Activated CD8-positive, alpha-beta memory T cell treated with anti-CD3 and anti-CD28 coated beads for 24 hours (primary cell): Measurements from ENCODE around the gene OLR1.
"Not testable (repeated sequence)": the region's sequence is repeated elsewhere in the genome, so short reads cannot be mapped to it uniquely, and the experiment has no call there.

Experiments
- DNase-seq: peaks from one replicate; pipeline ENCODE4 v3.0.0-alpha.2; 2020

The OLR1 gene

DNA sequence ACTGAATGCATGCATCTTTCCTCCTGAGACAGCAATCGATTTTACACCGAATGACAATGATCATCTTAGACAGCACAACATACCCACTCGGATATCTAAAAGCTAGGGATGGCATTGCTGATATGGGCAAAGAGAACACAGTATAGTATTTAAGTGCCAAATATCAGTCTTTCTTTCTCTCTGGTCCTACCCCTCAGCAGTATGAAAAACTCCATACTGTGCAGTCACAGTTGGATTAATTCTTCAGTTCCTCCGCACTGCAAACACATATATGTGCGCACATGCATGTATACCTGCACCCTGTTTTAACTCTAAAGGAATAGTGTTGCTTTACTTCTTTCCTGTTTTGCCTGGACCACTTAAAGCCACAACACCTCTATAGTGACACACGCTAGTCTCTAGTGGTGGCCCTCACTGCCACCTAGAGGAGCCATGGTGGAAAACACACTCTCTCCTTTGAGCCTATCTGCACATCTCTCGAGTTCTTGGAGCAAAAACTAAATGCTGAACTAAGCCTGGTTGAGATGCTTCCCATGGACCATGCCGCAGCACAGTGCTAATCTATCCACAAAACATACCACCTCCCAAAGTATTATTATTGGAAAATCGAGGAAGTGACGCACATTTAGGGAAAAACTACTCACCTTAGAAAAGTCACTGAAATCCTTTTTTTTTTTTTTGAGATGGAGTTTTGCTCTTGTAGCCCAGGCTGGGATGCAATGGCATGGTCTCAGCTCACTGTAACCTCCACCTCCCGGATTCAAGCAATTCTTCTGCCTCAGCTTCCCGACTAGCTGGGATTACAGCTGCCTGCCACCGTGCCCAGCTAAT lies 18.8 kb upstream of the OLR1 start:
- DNase-seq, result peak; percentile 71

DNA sequence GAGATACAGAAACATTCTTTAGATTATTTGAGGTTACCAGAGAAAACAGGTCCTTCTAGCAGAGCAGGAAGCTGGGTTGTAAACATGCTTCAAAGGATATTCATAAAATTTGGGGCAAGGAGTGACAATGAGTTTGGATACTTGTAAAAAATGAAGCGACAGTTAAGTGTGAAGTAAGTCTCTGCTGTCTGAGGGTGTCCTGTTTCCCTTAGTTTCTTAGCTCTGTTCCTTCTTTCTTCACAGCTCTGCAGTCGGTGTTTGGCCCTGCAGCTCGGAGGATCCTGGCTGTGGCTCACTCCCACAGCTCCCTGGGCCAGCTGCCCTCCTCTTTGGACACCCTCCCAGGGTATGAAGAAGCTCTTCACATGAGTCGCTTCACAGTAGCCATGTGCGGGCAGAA lies 17.7 kb upstream of the OLR1 start:
- DNase-seq, result no peak

DNA sequence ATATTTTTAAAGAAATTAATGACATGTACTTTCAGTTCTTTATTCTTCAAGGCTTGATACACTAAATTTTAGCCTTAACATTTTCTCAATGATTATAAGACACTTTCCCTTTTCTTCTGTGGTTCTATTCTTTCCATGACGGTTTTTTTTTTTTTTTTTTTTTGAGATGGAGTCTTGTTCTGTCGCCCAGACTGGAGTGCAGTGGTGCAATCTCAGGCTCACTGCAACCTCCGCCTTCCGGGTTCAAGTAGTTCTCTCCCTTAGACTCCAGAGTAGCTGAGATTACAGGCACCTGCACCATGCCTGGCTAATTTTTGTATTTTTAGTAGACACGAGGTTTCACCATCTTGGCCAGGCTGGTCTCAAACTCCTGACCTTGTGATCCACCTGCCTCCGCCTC lies 15.0 kb upstream of the OLR1 start:
- DNase-seq, result not testable (repeated sequence)

DNA sequence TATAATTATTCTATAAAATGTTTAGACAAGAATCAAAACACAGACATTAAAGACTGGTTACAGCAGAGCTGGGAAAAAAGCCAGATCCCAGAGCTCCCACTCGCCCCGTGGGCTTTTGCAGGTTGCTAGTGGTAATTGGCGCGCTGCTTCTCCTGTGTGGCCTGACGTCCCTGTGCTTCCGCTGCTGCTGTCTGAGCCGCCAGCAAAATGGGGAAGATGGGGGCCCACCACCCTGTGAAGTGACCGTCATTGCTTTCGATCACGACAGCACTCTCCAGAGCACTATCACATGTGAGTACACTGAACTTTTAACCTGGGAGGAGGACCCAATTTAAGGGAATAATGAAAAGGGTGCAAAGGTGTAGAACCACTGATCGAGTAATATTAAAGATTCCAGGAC lies 14.4 kb upstream of the OLR1 start:
- no peak for DNase-seq

DNA sequence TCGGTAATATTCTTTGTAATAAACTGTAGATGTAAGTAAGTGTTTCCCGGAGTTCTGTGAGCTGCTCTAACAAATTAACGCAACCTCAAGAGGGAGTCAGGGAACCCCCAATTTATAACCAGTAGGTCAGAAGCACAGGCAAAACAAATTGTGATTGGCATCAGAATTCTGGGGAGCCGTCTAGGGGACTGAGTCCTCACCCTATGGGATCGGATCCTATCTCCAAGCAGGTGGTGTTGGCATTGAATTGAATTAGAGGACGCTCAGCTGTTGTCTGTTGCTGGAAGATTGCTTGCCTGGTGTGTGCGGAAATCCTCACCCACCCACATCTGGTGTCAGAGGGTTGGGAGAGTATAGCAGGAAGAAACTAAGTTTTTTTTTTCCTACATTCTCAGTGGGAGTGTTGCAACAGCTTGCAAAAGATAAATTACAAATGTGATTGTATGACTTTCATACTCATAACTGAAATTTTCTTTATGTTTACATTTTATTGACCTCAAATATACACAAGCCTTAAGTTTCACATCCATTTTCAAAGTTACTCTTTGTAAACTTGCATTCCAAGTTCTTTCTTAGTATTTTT lies 12.4 kb upstream of the OLR1 start:
- no peak for DNase-seq

DNA sequence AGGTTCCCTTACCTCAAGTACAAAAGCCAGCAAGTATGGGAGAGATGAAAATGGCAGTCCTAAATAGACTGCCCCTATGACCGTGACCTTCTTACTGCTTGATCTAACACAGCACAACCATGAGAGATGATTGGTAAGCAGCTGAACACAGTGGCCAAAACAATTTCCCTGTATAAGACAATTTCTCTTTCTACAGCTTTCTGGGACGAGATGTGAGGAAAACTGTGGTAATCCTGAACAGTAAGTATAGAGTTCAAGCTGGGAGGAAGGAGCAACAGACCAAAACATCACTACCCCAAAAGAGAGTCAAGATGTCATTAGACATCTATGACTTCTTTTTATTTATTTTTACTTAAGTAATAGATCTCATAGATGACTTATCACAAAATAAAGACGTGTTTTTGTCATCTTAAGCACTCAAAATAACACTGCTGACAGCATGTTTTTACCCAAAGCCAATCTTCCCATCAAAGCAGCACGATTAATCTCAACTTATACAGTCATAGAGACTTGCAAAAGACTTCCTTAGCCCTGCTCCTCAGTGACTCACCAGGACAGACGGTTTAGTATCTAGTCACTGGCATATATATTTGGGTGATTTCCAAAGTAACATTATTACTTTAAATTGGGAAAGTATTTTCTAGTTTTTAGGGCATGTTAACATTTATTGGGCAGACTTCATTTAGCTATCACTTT lies 10.6 kb upstream of the OLR1 start:
- DNase-seq, result no peak

DNA sequence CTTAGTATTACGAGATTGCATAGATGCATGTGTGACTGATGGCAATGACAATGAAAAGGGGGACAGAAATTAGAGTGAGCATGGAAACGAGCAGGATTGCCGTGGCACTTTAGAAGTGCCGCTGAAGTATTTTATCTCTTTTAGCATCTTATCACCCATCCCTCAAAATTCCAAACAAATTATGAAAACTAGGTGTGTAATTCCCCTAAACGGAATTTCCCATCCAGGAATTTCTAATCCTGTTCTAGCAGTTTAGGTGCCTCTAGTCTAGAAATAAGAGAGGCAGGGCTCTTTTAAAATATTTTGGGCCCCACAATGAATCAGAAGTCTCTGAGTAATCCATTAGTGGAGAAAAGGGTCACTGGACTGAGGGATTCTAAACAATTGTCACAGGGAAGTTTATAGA lies 7.8 kb upstream of the OLR1 start:
- DNase-seq, result no peak

DNA sequence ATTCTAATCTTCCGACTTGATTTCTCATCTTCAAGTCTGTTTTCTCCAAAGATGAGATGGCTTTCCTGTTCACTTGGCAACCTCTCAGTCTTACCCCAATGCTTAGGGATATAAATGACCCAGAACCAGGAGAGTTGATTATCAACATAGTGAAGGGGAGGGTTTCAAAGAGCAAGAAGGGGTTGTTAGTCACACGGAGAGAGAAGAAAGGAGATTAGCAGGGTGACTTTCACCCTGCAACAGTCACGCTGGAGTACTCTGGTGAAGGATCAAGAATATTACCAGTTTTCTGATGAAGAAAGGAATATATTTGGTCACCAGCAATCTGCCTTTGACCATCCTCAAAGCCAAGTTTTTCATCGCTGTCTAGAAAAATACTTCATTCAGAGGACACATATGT lies 6.9 kb upstream of the OLR1 start, which contains the start of gene TMEM52B:
Gene TMEM52B, plus strand, starts transcription at position 212 of the 400 bp plus-strand sequence. CDS start 543 bp downstream, outside the sequence.
- no peak for DNase-seq

DNA sequence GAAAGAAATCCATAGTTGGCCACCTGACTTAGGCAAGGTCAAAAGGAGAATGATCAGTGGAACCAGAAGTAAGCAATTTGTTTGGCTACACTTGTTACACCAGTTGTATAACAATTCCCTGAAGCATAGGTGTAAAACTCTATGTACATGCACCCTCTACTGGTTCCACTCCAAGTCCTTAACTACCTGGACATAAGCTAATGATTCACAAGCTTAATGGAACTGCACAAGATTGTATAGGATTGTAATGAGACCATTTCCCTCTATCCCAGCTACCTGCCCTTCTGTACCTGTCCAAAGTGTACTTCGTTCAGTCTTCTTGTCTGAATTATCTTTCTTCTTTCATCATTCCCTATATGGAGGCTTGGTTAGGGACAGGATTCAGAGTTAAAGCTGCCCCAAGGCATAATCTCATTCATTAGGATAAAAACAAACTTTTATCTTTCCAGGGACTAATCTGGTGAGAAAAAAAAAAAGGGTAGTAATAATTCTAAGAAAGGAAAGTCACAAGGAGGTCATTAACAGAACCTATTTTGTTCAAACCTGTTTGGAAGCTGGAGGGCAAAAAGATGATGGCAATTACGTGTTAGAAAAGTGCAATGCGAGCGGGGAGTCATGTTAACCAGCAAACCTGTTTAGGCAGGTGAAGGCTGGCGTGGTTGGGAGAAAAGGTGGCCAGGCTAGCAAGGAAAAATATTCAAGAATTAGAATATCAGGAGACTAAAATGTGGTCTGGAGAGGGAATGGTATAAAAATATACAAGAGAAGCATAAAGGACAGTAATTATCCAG lies 4.1 kb upstream of the OLR1 start:
- DNase-seq, result no peak

DNA sequence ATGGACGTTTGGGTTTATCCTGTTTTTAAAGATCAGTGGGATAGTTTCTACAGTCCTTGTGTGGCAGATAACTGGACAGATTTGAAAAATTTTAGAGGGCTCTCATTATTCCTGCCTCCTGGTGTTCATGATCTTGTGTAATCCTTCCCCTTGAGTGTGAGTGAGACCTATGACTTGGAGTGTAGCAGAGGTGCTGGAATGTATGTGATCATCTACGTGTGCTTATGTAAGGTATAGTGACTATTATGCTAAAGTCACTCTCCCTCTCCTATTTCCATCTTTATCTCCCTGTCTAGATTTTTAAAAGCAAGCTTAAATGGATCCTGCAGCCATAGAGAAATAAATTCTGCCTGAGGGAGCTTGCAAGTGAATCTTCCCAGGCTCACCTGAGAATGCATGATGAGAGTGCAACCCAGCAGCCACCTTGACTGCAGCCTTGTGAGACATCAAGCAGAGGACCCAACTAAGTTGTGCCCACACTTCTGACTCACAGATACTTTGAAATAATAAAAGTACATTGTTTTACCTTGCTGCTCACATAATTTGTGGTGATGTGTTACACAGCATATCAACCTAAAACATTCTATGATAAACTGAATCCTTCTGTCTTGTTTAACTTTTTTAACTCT lies 3.2 kb upstream of the OLR1 start:
- no peak for DNase-seq

DNA sequence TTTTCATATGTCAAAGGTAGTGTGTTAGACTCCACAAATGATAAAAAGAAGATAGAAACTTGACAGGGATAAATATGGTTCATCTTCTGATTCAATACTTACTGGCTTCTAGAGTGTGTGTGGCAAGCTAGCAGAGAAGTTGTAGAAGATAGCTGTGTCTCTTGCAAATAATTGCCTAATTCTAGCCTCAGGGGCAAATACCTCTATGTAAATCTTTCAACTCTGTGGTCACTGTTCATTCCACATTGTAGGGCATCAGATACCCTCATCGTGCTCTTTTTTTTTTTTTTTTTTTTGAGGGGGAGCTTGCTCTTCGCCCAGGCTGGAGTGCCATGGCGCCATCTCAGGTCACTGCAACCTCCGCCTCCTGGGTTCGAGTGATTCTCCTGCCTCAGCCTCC lies 1.7 kb downstream of the OLR1 start:
- DNase-seq, result no peak

DNA sequence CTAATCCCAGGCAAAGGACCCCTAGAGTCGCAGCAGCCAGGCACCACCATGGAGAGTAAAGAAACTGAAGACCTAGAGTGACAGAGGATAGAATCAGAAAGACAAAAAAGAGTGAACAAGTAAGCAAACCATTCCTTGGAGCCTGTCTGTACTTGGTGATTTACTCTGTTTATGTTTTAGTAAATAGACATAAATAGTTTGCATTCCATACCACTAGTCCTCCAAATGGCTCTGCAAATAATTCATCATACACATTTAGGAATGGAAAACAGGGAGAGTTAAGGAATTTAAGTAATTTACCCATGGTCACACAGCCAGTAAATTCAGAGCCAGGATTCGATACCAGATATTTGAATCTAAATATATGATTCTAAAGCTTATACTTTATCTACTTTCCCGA lies 2.8 kb downstream of the OLR1 start:
- no peak for DNase-seq

DNA sequence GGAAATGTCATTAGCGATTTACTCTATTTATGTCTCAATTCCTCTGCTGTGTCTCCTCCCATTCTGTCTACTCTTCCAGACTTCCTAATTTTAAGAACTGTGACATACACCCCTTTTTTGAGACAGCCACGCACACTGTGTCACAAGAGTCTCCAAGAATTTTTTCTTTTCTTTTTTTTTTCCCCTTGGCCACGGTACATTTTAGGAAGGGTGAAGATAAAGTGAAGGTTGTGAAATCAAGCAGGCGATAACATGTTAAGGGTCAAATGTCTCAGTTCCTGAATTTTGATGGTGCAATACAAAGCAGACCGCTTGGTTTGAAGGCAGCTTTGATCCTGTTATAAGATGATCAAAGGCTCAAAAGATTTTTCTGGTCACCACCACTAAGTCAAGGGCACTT lies 4.3 kb downstream of the OLR1 start:
- DNase-seq, result no peak

DNA sequence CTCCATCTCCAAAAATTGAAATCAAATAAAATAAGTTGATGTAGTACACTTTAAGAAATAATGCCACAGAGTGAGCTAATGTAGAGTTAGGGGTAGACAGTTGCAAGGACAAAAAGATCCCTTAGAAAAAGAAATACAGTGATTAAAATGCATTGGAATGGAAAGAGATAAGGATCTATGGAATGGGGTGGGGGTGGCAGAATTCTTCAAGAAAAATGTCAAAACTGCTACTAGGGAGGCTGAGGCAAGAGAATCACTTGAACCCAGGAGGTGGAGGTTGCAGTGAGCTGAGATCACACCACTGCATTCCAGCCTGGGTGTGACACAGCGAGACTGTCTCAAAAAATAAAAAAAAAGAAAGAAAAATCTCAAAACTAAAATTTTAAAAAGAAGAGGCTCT lies 6.5 kb downstream of the OLR1 start:
- DNase-seq, result no peak

DNA sequence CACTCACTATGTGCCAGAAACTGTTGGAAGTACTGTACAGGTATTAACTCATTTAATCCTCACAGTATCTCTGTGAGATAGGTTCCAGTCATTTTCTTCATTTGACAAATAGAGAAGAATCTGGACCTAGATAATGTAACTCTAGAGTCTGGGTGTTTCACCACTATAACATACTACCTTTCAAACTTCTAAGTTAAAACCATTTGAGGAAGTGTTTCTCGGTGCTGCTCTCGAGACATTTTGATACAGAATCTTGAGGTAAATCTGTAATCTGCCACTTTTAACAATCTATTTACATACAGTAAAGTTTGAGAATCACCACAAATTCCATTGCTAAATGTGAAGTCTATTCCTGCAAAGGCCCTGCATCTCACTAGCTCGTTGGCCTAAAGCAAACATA lies 8.8 kb downstream of the OLR1 start:
- DNase-seq, result no peak

DNA sequence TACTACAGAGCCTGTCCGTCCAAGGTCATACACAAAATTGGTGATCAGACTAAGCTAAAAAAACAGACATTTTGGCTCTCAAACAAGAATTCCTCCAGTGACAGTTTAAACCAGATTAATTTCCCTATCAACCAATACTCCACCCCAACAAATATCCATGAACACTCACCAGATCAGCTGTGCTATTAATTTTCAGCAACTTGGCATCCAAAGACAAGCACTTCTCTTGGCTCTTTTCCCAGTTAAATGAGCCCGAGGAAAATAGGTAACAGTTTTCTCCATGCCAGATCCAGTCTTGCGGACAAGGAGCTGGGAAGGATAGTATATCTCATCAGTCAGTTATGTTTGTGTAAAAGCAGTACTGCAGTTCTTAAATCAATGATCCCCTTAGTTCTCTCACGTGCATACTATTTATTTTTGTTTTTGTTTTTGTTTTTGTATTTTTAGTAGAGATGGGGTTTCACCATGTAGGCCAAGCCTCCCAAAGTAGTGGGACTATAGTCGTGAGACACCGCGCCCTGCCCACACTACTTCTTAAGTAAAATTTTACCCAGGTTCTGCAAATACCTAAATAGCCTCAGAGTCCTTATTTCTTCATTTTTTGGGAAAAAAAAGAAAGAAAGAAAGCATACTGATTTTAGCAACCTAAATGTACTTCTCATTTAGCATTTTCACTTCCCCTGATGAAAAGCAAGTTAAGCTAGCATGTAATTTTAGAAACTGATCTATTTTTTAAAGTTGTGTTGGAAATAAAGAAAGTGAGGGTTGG lies 11.1 kb downstream of the OLR1 start:
- DNase-seq, result no peak

DNA sequence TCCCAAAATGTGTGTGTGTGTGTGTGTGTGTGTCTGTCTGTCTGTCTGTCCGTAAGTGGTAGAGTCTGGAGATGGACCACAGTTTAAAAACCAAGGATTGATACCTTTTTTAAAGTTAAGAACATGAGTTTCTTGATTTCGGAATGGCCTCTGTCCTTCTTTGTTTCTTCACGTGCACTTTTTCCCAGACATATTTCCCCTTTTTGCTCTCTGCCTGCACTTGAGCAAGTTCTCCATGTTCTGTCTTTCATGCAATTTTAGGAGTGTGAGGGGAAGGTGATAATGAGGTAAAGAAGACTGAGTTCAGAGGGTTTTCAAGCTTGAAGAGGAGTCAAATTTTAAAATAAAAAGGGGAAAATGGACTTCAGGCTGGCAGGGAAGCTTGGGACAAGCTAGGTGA lies 12.7 kb downstream of the OLR1 start:
- DNase-seq, result no peak

DNA sequence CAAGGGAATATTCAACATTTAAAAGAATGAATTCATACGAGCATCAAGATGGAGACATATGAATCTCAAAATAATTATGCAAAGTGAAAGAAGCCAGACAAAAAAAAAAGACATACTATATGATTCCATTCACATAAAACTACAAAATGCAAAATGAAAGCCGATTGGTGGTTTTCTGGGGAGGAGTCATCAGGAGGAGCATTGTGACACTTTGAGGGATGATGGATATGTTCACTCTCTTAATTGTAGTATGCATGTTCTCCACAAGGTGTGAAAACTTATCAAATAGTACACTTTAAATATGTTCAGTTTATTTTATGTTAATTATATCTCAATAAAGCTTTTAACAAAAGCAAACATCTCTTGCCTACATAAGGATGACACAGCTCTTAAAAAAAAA lies 13.5 kb downstream of the OLR1 start:
- DNase-seq, result no peak

DNA sequence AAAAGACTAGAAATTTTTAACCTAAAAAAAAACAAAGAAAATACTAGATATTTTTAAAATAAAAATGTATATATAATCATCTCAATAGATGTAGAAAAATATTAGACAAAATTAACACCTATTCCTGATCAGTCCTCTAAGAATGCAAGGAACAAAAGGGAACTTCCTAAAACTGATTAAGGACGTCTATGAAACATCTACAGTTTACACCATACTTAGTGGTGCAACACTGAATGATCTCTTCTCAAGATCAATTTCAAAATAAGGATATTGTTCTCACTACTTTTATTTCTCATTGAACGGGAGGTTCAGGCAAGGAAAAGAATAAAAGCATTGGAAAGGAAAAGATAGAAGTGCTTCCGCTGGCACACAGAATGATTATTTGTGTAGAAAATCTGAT lies 16.0 kb downstream of the OLR1 start:
- no peak for DNase-seq

DNA sequence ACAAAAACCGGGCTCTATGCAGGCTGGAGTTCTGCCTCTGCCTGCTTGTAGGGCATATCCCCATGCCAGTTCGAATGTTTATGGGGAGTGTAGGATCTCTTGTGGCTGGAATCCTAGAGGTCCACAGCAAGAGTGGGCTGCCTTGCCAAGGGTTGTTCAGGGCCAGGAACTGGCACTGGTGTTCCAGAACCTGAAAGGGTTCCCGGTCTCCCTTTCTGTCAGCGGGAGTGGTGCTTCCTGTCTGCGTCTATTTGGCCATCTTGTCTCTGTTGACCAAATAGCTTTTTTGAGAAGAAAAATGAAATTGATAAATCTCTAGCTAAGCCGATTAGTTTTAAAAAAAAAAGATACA lies 17.8 kb downstream of the OLR1 start:
- DNase-seq, result no peak

DNA sequence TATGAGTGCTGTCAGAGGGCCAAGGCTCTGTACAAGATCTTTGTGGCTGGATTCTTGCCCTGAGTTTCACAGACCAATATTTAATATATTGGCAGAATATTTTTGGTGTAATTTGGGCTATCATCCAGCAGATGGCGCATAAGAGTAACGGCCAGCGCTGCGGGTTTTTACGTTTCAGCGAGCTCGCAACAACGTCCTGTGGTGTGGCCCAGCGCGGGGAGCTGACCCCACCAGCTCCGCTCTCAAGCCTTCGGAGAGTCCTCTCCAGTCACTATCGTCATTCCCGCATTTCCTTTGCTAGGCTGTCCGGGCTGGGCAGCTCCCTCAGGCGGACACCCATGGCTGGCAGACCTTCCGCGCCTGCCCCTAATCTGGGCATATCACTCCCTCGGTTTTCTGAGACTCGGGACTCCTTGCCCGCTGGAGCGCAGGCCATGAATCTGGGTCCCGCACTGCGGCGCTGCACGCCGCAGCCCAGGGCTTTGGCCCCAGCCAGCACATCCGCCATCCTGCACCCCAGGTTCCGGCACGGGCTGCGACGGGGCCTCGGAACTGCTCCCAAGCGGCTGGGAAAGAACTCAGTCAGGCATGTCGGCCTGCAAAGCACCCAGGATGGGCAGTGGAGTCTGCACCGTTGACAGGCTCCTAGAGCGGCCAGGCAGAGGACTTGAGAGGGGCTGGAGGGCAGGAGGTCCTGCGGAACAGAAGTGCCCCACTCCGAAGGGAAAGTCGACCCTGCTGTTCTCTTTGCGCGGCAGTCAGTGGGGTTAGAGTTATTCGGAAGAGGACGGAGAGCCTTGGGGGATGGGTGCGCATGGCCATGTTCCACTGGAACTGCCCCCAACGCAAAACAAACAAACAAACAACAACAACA lies 18.4 kb downstream of the OLR1 start:
- DNase-seq, result peak; percentile 89
